PFSK-1 (cell line): ENCODE data around the gene LHFPL3.

Experiments used
- FOXP2 ChIP-seq: optimal IDR thresholded peaks from 2 replicates; pipeline ENCODE3; 2011; ENCODE audit warnings: borderline replicate concordance, control low read depth, inconsistent platforms; ENCODE audit not compliant: insufficient read depth; ENCODE audit errors: extremely low read length, extremely low read depth
- POLR2AphosphoS5 ChIP-seq: IDR thresholded peaks from 2 replicates; pipeline ENCODE4 v1.6.1; 2012; ENCODE audit warnings: low read depth, mild to moderate bottlenecking, control low read depth, low read length, moderate library complexity
- REST ChIP-seq, 2 experiments: IDR thresholded peaks; 2 replicates each; pipeline versions ENCODE4 v1.6.1 to v1.8.0; 2011 to 2012; ENCODE audit warnings: low read depth in 2 of 2, low read length in 2 of 2, control low read depth in 1 of 2, inconsistent platforms in 1 of 2, mild to moderate bottlenecking in 1 of 2, moderate library complexity in 1 of 2; ENCODE audit not compliant: insufficient read depth in 1 of 2
- SIN3A ChIP-seq: IDR thresholded peaks from 2 replicates; pipeline ENCODE4 v1.6.1; 2012; ENCODE audit warnings: mild to moderate bottlenecking, low read length, moderate library complexity, borderline replicate concordance; ENCODE audit not compliant: insufficient read depth
- TAF1 ChIP-seq: IDR thresholded peaks from 2 replicates; pipeline ENCODE4 v1.6.1; 2012; ENCODE audit warnings: low read length, control low read depth, borderline replicate concordance; ENCODE audit not compliant: insufficient read depth

LHFPL3 gene

DNA sequence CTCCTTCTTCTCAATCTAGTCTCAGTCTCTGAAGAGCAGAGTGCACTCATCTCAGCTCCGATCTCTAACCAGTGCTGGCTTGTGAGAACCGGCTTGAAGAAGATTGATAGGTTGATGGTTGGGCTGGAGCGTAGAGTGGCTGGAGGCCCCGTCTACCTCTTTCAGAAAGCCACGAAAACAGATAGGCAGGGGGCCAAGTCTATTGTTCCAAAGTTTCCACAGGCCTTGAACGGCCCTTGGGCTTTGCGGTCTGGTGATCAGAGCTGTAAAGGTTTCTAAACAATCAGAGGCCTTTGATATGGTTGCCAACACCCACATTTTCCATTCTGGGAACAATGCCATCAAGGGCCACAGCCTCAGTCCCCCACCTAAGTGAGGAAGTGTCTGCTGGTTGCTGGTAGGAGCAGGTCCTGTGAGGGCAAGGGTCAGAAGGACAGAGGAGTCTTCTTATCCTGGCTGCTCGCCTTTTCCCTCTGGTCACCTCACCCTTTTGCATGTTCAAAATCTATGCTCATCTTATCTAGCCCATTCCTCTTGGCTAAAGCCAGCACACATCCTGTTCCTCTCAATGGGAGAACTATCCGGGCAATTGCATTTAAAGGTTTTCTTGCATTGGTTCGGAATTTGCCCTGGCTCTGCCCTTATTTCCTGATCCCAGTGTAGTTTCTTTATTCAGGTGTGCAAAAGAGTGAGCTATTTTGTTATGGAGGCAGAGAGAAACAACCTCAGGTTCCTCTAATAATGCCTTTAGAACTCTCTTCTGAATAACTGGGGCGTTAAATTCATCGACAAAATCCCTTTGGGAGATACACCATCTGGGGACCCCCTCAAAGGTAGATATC is 615.3 kb downstream of the LHFPL3 start:
- TF ChIP-seq FOXP2 (no peak), REST (IDR thresholded peaks at IDR 0.05; ENCODE audit: insufficient read depth in 1 of 2, low read depth in 2 of 2, low read length in 2 of 2) (peak in 1 of 2 experiments; percentile 39; a peak in 1 of 4 replicates)

DNA sequence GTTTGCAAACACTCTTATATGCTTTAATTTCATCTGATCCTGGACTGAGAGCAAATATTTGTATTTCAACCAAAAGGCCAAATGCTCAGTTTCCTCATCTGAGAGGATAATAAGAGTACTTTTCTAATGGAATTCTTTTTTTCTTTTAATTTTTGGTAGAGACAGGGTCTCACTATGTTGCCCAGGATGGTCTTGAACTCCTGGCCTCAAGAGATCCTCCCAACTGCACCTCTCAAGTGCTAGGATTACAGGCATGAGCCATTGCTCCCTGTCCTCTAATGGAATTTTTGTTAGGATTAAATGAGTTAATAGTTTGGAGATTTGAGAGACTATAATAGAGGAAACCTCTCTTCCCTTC is 617.2 kb downstream of the LHFPL3 start:
- TF ChIP-seq TAF1 (no peak), SIN3A (no peak), FOXP2 (no peak), REST (IDR thresholded peaks at IDR 0.05; ENCODE audit: insufficient read depth in 1 of 2, low read depth in 2 of 2, low read length in 2 of 2) (no peak), POLR2AphosphoS5 (no peak)

- TF ChIP-seq FOXP2 (no peak), SIN3A (no peak), TAF1 (no peak), POLR2AphosphoS5 (no peak), REST (IDR thresholded peaks at IDR 0.05; ENCODE audit: insufficient read depth in 1 of 2, low read depth in 2 of 2, low read length in 2 of 2) (no peak)
Measured at GRCh38 chr7:104946338-104946737, 617.9 kb downstream of the LHFPL3 start.

- TF ChIP-seq FOXP2 (no peak), SIN3A (no peak), REST (IDR thresholded peaks at IDR 0.05; ENCODE audit: insufficient read depth in 1 of 2, low read depth in 2 of 2, low read length in 2 of 2) (no peak)
Measured at GRCh38 chr7:104950006-104950405, 621.6 kb downstream of the LHFPL3 start.

GRCh38 chr7:104950754-104951153 is 622.4 kb downstream of the LHFPL3 start:
- no peak for TF ChIP-seq FOXP2
- TF ChIP-seq SIN3A = no peak
- TF ChIP-seq TAF1 = no peak
- TF ChIP-seq POLR2AphosphoS5 = no peak
- TF ChIP-seq REST (IDR thresholded peaks at IDR 0.05; ENCODE audit: insufficient read depth in 1 of 2, low read depth in 2 of 2, low read length in 2 of 2) = no peak
